OCI-LY1 (cell line): ENCODE data around the gene TASL.

Experiments
- CTCF ChIP-seq: fragments of 200-600 bp; sonication (generic), shearing (Covaris generic); IDR thresholded peaks from 2 replicates; pipeline ENCODE4 v1.5.1; 2017; ENCODE audit warnings: mild to moderate bottlenecking, antibody characterized with exemption, low read length, moderate library complexity, mixed read lengths
- EZH2 ChIP-seq: fragments of 200-600 bp; sonication (generic), shearing (Covaris generic); IDR thresholded peaks from 2 replicates; pipeline ENCODE4 v1.8.0; 2017; ENCODE audit warnings: borderline replicate concordance, mixed run types, mild to moderate bottlenecking, antibody characterized with exemption, low read length, moderate library complexity, mixed read lengths

GRCh38 chrX:30620125-30620524 is 42.6 kb upstream of the TASL start:
- TF ChIP-seq EZH2 (no peak), CTCF (no peak)
